Peyer's patch (tissue), 4 donors: ENCODE results near the gene HAP1.

Experiments
- CTCF ChIP-seq, 6 experiments: fragments of 450-650 bp in 4 of 6; fragments of 200-600 bp in 2 of 6; sonication (generic) in 1 of 6; IDR thresholded peaks; one replicate each; pipeline ENCODE4 v1.5.1; 2017 to 2019; ENCODE audit warnings: antibody characterized with exemption in 6 of 6, mild to moderate bottlenecking in 3 of 6, moderate library complexity in 1 of 6
- POLR2A ChIP-seq, 2 donors: fragments of 450-650 bp; IDR thresholded peaks; one replicate each; pipeline ENCODE4 v1.5.1; 2017; ENCODE audit warnings: antibody characterized with exemption in 2 of 2, mild to moderate bottlenecking in 2 of 2, moderate library complexity in 2 of 2

GRCh38 chr17:41722231-41722630 lies 12.2 kb downstream of the HAP1 start:
- TF ChIP-seq CTCF (IDR thresholded peaks at IDR 0.05) (no peak), POLR2A (IDR thresholded peaks at IDR 0.05) (no peak)
